C4-2B (cell line): ENCODE results near the gene HGS.

Experiments
- H3K27ac ChIP-seq: fragments of 450-650 bp; 2 replicates; pipeline ENCODE4 v1.5.1; 2017
- CTCF ChIP-seq: fragments of 450-650 bp; conservative IDR thresholded peaks from 2 replicates; pipeline ENCODE4 v1.5.1; 2017; ENCODE audit warnings: mild to moderate bottlenecking
- ZFX ChIP-seq: fragments of 450-650 bp; IDR thresholded peaks from 2 replicates; pipeline ENCODE4 v1.6.1; 2017

Gene HGS

GRCh38 chr17:81656835-81657234 is 27.0 kb upstream of the HGS start:
- TF ChIP-seq ZFX (no peak), CTCF (no peak)
- H3K27ac ChIP-seq: no peak overlapping the region

GRCh38 chr17:81659038-81659437 is 24.8 kb upstream of the HGS start:
- TF ChIP-seq ZFX: no peak
- no peak for TF ChIP-seq CTCF
- H3K27ac ChIP-seq: peak overlapping the region; percentile 70

GRCh38 chr17:81660441-81660840 is 23.4 kb upstream of the HGS start:
- TF ChIP-seq ZFX (no peak), CTCF (no peak)
- peak overlapping the region; percentile 70 for H3K27ac ChIP-seq

GRCh38 chr17:81662002-81662401 is 21.8 kb upstream of the HGS start:
- no peak overlapping the region for H3K27ac ChIP-seq
- TF ChIP-seq CTCF (no peak), ZFX (no peak)

- H3K27ac ChIP-seq: no peak overlapping the region
- no peak for TF ChIP-seq ZFX
- TF ChIP-seq CTCF: no peak
These were observed 19.8 kb upstream of the HGS start for GRCh38 chr17:81664051-81664470.

- H3K27ac ChIP-seq: peak overlapping the region; percentile 98
- TF ChIP-seq CTCF (no peak), ZFX (no peak)
These were observed 18.4 kb upstream of the HGS start for GRCh38 chr17:81665205-81666091.

GRCh38 chr17:81666092-81666341 is 17.8 kb upstream of the HGS start:
- H3K27ac ChIP-seq: peak overlapping the region; percentile 98
- TF ChIP-seq ZFX: no peak
- no peak for TF ChIP-seq CTCF
